Measurements from ENCODE around the gene ATP6V0C. TPM values are rescaled to one million over a fixed set of nuclear protein-coding genes. Genes with fewer than 3 reads are reported as not detected.

The ATP6V0C gene
- total RNA-seq, 2 donors from 2014 or later, result 114 to 164 TPM

- DNase-seq (ENCODE audit: low spot score), result peak; percentile 75
- WGBS, result 33% methylated on average over 23 of the region's 23 CpGs
- intact Hi-C loops (cut with DNase I), result loop anchor here (2.0 to 5.0 kb wide), 2 partner anchors 160 to 234 kb away; partner anchors contain the start of genes ABCA3 and RNPS1
- Histone ChIP-seq H3K27me3 (replicated peaks; ENCODE audit: insufficient read depth) (no peaks in the 10 kb centered on the region), H3K36me3 (no peaks in the 10 kb centered on the region), H3K4me3 (no peak overlapping the region), H3K4me1 (replicated peaks) (peaks cover 13% of the 10 kb centered on the region), H3K27ac (peak overlapping the region; percentile 7 to 11), H3K9me3 (no peaks in the 10 kb centered on the region)
- TF ChIP-seq POLR2AphosphoS5 (IDR thresholded peaks at IDR 0.05), result peak; percentile 57
- no peak for TF ChIP-seq POLR2A (IDR thresholded peaks at IDR 0.05)
- TF ChIP-seq CTCF (IDR thresholded peaks at IDR 0.05), result peak; percentile 94 to 98 (median 98)
Measured at GRCh38 chr16:2500918-2501750, 12.6 kb upstream of the ATP6V0C start.

- no peak for TF ChIP-seq POLR2AphosphoS5 (IDR thresholded peaks at IDR 0.05)
- no peak for TF ChIP-seq CTCF (IDR thresholded peaks at IDR 0.05)
- TF ChIP-seq POLR2A (IDR thresholded peaks at IDR 0.05), result no peak
- Histone ChIP-seq H3K27ac (no peak overlapping the region), H3K4me3 (no peak overlapping the region), H3K4me1 (replicated peaks) (peaks cover 13% of the 10 kb centered on the region), H3K27me3 (replicated peaks; ENCODE audit: insufficient read depth) (no peaks in the 10 kb centered on the region), H3K36me3 (no peaks in the 10 kb centered on the region), H3K9me3 (no peaks in the 10 kb centered on the region)
- 75% methylated on average over 17 of the region's 18 CpGs for WGBS
- no peak for DNase-seq (ENCODE audit: low spot score)
- intact Hi-C loops (cut with DNase I), result loop anchor here (2.0 to 5.0 kb wide), 2 partner anchors 161 to 235 kb away; partner anchors contain the start of genes ABCA3 and RNPS1
Measured at GRCh38 chr16:2501946-2502895, 11.5 kb upstream of the ATP6V0C start.

GRCh38 chr16:2505695-2506094 is 8.1 kb upstream of the ATP6V0C start:
- TF ChIP-seq POLR2AphosphoS5 (IDR thresholded peaks at IDR 0.05), result no peak
- TF ChIP-seq CTCF (IDR thresholded peaks at IDR 0.05), result no peak
- TF ChIP-seq POLR2A (IDR thresholded peaks at IDR 0.05), result no peak
- intact Hi-C loops (cut with DNase I), result no loop called here
- H3K27ac ChIP-seq, result no peak overlapping the region
- WGBS, result 90% methylated on average over 14 of the region's 14 CpGs
- no peaks in the 10 kb centered on the region for H3K27me3 ChIP-seq (replicated peaks; ENCODE audit: insufficient read depth)
- DNase-seq (ENCODE audit: low spot score), result no peak
- no peaks in the 10 kb centered on the region for H3K36me3 ChIP-seq
- H3K4me1 ChIP-seq (replicated peaks), result peaks cover 5% of the 10 kb centered on the region
- H3K9me3 ChIP-seq, result no peaks in the 10 kb centered on the region
- H3K4me3 ChIP-seq, result no peak overlapping the region

GRCh38 chr16:2507052-2507659 is 6.6 kb upstream of the ATP6V0C start:
- WGBS, result 83% methylated on average over 13 of the region's 14 CpGs
- intact Hi-C loops (cut with DNase I), result no loop called here
- TF ChIP-seq POLR2A (IDR thresholded peaks at IDR 0.05) (no peak), POLR2AphosphoS5 (IDR thresholded peaks at IDR 0.05) (no peak), CTCF (IDR thresholded peaks at IDR 0.05) (no peak)
- H3K36me3 ChIP-seq, result no peaks in the 10 kb centered on the region
- no peak overlapping the region for H3K27ac ChIP-seq
- no peaks in the 10 kb centered on the region for H3K9me3 ChIP-seq
- no peak for DNase-seq (ENCODE audit: low spot score)
- H3K4me3 ChIP-seq, result no peak overlapping the region
- no peaks in the 10 kb centered on the region for H3K4me1 ChIP-seq (replicated peaks)
- H3K27me3 ChIP-seq (replicated peaks; ENCODE audit: insufficient read depth), result no peaks in the 10 kb centered on the region

Data from prostate gland (tissue), 2 donors.